A673 (cell line): ENCODE data around the gene BAIAP2L2.
"Not testable (repeated sequence)": the region's sequence is repeated elsewhere in the genome, so short reads cannot be mapped to it uniquely, and the experiment has no call there.

Source experiments
- EZH2 ChIP-seq: fragments of 200-600 bp; sonication (generic); IDR thresholded peaks from 2 replicates; pipeline ENCODE4 v1.6.1; 2017; ENCODE audit warnings: borderline replicate concordance, low read depth, mild to moderate bottlenecking, mixed read lengths, antibody characterized with exemption, low read length; ENCODE audit not compliant: poor library complexity, severe bottlenecking
- TF ChIP-seq, protein P1 (sequence below): fragments of 300-800, 200-600 bp; sonication (generic); conservative IDR thresholded peaks from 2 replicates; pipeline ENCODE4 v1.5.1; 2017; ENCODE audit warnings: low read depth, mild to moderate bottlenecking, antibody characterized with exemption, low read length, moderate library complexity, mixed read lengths

DNA sequence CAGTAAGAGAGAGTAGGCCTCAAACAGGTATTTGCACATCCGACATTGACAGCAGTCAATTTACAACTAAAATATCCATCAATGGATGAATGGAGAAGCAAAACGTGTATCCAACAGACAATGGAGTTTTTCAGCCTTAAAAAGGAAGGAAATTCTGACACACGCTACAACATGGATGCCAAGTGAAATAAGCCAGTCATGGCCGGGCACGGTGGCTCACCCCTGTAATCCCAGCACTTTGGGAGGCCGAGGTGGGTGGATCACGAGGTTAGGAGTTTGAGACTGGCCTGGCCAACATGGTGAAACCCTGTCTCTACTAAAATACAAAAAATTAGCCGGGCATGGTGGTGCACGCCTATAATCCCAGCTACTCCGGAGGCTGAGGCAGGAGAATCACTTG, 7.1 kb upstream of the BAIAP2L2 start:
- TF ChIP-seq, protein P1, sequence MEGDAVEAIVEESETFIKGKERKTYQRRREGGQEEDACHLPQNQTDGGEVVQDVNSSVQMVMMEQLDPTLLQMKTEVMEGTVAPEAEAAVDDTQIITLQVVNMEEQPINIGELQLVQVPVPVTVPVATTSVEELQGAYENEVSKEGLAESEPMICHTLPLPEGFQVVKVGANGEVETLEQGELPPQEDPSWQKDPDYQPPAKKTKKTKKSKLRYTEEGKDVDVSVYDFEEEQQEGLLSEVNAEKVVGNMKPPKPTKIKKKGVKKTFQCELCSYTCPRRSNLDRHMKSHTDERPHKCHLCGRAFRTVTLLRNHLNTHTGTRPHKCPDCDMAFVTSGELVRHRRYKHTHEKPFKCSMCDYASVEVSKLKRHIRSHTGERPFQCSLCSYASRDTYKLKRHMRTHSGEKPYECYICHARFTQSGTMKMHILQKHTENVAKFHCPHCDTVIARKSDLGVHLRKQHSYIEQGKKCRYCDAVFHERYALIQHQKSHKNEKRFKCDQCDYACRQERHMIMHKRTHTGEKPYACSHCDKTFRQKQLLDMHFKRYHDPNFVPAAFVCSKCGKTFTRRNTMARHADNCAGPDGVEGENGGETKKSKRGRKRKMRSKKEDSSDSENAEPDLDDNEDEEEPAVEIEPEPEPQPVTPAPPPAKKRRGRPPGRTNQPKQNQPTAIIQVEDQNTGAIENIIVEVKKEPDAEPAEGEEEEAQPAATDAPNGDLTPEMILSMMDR: not testable (repeated sequence)
- TF ChIP-seq EZH2: not testable (repeated sequence)
